Measurements from ENCODE around the gene FAM180A.

Gene FAM180A

GRCh38 chr7:135706858-135707569 is 41.6 kb downstream of the FAM180A start:
- Histone ChIP-seq H3K27me3 (replicated peaks) (no peaks in the 10 kb centered on the region), H3K36me3 (replicated peaks) (no peaks in the 10 kb centered on the region), H3K27ac (no peak overlapping the region), H3K4me3 (ENCODE audit: low read depth, low read length) (no peak overlapping the region)
- no peak for TF ChIP-seq CTCF (IDR thresholded peaks at IDR 0.05; ENCODE audit: low read depth, low read length, missing control alignments)
- in situ Hi-C loops (cut with HindIII; ENCODE audit: low pct_ligation_motif_present, low sequenced_read_pairs) = no loop called here
- no peak for DNase-seq

DNA sequence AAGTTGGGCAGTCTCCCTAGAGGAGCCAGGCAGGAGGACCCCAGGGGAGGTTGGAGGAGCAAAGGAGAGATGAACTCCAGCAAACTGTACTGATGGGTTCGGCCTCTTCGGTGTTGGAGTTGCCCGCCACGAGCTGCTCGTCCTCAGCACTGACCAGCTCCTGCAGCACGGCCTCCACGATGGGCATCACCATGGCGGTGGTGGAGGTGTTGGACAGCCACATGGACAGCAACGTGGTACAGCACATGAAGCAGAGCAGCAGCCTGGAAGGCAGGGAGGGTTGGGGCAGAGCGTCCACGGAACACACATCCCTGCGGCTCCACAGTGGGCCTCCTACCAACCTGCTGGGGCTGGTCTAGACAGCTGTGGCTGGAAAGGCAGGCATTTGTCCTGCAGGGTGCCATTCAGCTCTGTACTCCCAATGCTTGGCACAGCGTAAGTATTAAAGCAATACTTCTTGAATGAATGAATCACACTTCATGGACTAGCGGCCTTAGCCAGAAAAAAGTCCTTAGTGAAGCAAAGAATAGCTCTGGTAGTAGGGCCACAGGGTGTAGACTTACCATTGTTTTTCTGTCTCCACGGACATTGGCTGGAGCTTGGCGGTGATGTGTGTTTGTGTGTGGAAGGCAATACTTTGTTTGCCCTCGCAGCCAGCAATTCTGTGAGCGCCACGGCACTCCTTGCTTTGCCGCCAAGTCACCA is 42.4 kb downstream of the FAM180A start:
- DNase-seq = no peak
- Histone ChIP-seq H3K36me3 (replicated peaks) (no peaks in the 10 kb centered on the region), H3K27ac (no peak overlapping the region), H3K27me3 (replicated peaks) (no peaks in the 10 kb centered on the region), H3K4me3 (ENCODE audit: low read depth, low read length) (no peak overlapping the region)
- in situ Hi-C loops (cut with HindIII; ENCODE audit: low pct_ligation_motif_present, low sequenced_read_pairs) = no loop called here
- TF ChIP-seq CTCF (IDR thresholded peaks at IDR 0.05; ENCODE audit: low read depth, low read length, missing control alignments) = no peak

DNA sequence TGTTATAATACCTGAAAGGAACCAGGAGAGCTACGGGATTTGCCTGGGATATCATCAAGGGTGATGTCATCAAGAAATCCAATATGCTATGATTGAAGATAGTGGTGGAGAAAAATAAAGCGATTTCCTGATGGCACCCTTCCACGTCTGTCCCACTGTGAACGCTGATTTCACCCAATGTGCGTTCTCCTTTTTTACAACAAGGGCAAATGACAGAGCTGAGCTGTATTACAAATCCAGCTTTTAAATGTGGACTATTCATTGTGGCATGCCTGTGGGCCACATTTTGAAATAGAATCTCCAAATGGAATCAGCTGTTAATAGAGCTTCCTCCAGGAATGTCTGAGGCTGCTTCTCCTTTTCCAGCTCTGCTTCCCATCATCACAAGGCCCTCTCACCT is 43.9 kb downstream of the FAM180A start:
- in situ Hi-C loops (cut with HindIII; ENCODE audit: low pct_ligation_motif_present, low sequenced_read_pairs) = no loop called here
- Histone ChIP-seq H3K4me3 (ENCODE audit: low read depth, low read length) (no peak overlapping the region), H3K27me3 (replicated peaks) (no peaks in the 10 kb centered on the region), H3K27ac (no peak overlapping the region), H3K36me3 (replicated peaks) (no peaks in the 10 kb centered on the region)
- DNase-seq = peak; percentile 29
- no peak for TF ChIP-seq CTCF (IDR thresholded peaks at IDR 0.05; ENCODE audit: low read depth, low read length, missing control alignments)

DNA sequence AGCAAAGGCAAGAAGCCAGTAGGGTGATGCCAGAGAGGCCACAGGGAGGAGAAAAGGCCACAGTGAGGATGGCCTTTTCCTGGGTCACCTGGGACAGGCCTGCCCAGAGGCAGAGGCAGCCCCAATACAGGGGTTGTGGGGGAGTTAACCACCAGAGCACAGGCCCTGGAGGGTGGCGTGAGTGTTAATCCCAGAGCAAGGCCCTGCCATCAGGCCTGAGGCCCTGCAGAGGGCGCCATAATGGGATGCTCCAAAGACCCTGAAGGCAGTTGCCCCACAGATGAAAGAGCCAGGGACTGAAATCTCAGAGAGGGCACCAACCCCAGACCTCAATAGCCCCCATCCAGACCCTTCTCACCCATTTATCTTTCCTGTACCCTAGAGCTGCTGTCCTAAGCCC is 44.5 kb downstream of the FAM180A start:
- H3K27ac ChIP-seq = no peak overlapping the region
- no peak for DNase-seq
- no peak overlapping the region for H3K4me3 ChIP-seq (ENCODE audit: low read depth, low read length)
- in situ Hi-C loops (cut with HindIII; ENCODE audit: low pct_ligation_motif_present, low sequenced_read_pairs) = no loop called here
- H3K36me3 ChIP-seq (replicated peaks) = no peaks in the 10 kb centered on the region
- peak; percentile 50 for TF ChIP-seq CTCF (IDR thresholded peaks at IDR 0.05; ENCODE audit: low read depth, low read length, missing control alignments)
- no peaks in the 10 kb centered on the region for H3K27me3 ChIP-seq (replicated peaks)

- DNase-seq = no peak
- Histone ChIP-seq H3K36me3 (replicated peaks) (no peaks in the 10 kb centered on the region), H3K4me3 (ENCODE audit: low read depth, low read length) (no peak overlapping the region), H3K27me3 (replicated peaks) (no peaks in the 10 kb centered on the region), H3K27ac (no peak overlapping the region)
- in situ Hi-C loops (cut with HindIII; ENCODE audit: low pct_ligation_motif_present, low sequenced_read_pairs) = no loop called here
- TF ChIP-seq CTCF (IDR thresholded peaks at IDR 0.05; ENCODE audit: low read depth, low read length, missing control alignments) = no peak
These were observed 51.1 kb downstream of the FAM180A start for GRCh38 chr7:135697276-135698049.

All from brain microvascular endothelial cell (primary cell).